BE2C (cell line): ENCODE measurements around the gene API5.

Experiments
- DNase-seq: peaks from one replicate; pipeline ENCODE4 v3.0.0-alpha.2; 2020
- H3K27me3 ChIP-seq: fragments of 250-450 bp; sonication (Bioruptor Pico); 2 replicates; pipeline ENCODE4 v1.5.1; 2020; ENCODE audit warnings: mild to moderate bottlenecking
- H3K36me3 ChIP-seq: fragments of 250-450 bp; sonication (Bioruptor Pico); 2 replicates; pipeline ENCODE4 v1.5.1; 2020; ENCODE audit warnings: mild to moderate bottlenecking
- H3K4me1 ChIP-seq: fragments of 250-450 bp; sonication (Bioruptor Pico); 2 replicates; pipeline ENCODE4 v1.5.1; 2020
- H3K4me3 ChIP-seq: 2 replicates; pipeline ENCODE4 v1.5.1; 2011; ENCODE audit warnings: low read depth, low read length
- H3K9me3 ChIP-seq: fragments of 250-450 bp; sonication (Bioruptor Pico); 2 replicates; pipeline ENCODE4 v1.5.1; 2020
- CTCF ChIP-seq: IDR thresholded peaks from 2 replicates; pipeline ENCODE4 v1.5.1; 2012; ENCODE audit warnings: mild to moderate bottlenecking, low read depth, low read length

Gene API5

GRCh38 chr11:43367382-43368178, 55.8 kb downstream of the API5 start:
- Histone ChIP-seq H3K9me3 (no peaks in the 10 kb centered on the region), H3K4me3 (no peak overlapping the region), H3K4me1 (no peaks in the 10 kb centered on the region), H3K27me3 (no peaks in the 10 kb centered on the region), H3K36me3 (no peaks in the 10 kb centered on the region)
- TF ChIP-seq CTCF = no peak
- no peak for DNase-seq

GRCh38 chr11:43376065-43376464, 64.3 kb downstream of the API5 start:
- Histone ChIP-seq H3K4me3 (no peak overlapping the region), H3K4me1 (no peaks in the 10 kb centered on the region), H3K36me3 (no peaks in the 10 kb centered on the region), H3K27me3 (no peaks in the 10 kb centered on the region), H3K9me3 (no peaks in the 10 kb centered on the region)
- TF ChIP-seq CTCF = no peak
- DNase-seq = no peak

GRCh38 chr11:43376594-43376993, 64.8 kb downstream of the API5 start:
- Histone ChIP-seq H3K4me3 (no peak overlapping the region), H3K27me3 (no peaks in the 10 kb centered on the region), H3K36me3 (no peaks in the 10 kb centered on the region), H3K9me3 (no peaks in the 10 kb centered on the region), H3K4me1 (no peaks in the 10 kb centered on the region)
- no peak for TF ChIP-seq CTCF
- DNase-seq = no peak

GRCh38 chr11:43377389-43377788, 65.6 kb downstream of the API5 start:
- no peak overlapping the region for H3K4me3 ChIP-seq
- no peaks in the 10 kb centered on the region for H3K27me3 ChIP-seq
- no peak for DNase-seq
- TF ChIP-seq CTCF = no peak
- H3K9me3 ChIP-seq = no peaks in the 10 kb centered on the region
- no peaks in the 10 kb centered on the region for H3K4me1 ChIP-seq
- no peaks in the 10 kb centered on the region for H3K36me3 ChIP-seq

GRCh38 chr11:43378897-43379296, 67.1 kb downstream of the API5 start:
- H3K4me1 ChIP-seq = no peaks in the 10 kb centered on the region
- no peak overlapping the region for H3K4me3 ChIP-seq
- no peak for DNase-seq
- H3K36me3 ChIP-seq = no peaks in the 10 kb centered on the region
- no peaks in the 10 kb centered on the region for H3K27me3 ChIP-seq
- no peak for TF ChIP-seq CTCF
- no peaks in the 10 kb centered on the region for H3K9me3 ChIP-seq

GRCh38 chr11:43381802-43382201, 70.0 kb downstream of the API5 start:
- Histone ChIP-seq H3K27me3 (no peaks in the 10 kb centered on the region), H3K4me1 (no peaks in the 10 kb centered on the region), H3K36me3 (no peaks in the 10 kb centered on the region), H3K9me3 (no peaks in the 10 kb centered on the region), H3K4me3 (no peak overlapping the region)
- TF ChIP-seq CTCF = no peak
- DNase-seq = no peak
